GM21360 (cell line): Measurements from ENCODE around the gene ENG.

ENCODE experiments used
- ATAC-seq: cut with Tn5 transposase; IDR thresholded peaks from one replicate; pipeline ENCODE4 v1.9.1; 2021; ENCODE audit warnings: mild to moderate bottlenecking, moderate library complexity; ENCODE audit not compliant: unreplicated experiment

Gene ENG

DNA sequence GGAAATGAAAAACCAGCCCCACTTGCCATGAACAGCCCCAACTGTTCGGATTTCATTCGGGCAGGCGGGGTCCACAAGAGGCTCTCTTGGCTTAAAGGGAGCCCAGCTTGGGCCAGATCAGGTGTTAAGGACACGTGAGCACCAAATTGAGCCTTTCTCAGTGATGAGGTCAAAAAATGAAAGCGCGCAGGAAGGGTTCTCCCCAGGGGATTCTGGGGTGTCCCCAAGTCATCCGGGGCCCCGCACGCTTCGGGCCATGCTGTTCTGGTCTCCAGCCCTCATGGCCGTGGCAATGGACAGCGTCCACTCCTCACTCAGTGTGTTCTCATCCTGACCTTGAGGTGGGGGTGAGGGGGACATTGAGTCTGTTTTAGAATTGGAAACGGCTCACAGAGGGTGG is 12.1 kb upstream of the ENG start:
- no peak for ATAC-seq

DNA sequence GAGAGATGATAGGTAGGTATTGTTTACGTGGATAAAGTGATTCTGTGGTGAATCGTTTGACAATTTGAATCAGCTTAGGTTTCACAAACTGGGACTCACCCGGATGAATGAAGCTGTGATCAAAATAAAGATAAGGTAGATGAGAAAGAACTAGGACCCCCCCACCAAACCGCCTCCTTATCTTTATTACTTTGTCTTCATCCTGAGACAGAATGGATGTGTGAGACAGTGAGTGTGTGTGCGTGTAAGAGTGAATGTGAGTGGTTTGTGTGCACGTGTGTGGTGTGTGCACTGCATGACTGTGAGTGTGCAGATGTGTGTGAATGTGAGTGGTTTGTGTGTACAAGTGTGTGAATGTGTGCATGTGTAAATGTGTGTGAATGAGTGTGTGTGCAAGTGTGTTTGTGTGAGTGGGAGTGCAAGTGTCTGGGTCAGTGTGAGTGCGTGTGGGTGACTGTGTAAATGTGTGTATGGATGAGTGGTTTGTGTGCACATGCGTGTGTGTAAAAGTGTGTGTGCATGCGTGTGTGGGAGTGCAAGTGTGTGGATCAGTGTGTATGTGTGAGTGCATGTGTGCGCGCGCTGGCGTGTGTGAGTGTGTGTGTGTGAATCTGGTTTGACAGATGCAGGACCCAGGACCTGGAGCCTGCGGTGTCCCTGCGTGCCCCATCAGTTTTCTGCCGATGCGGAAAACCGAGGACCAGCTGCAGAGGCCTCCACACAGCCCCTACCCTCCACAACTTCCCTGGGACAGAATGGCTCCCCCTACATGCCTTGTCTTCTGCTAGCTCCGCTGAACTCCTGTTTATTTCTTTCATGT is 11.4 kb upstream of the ENG start:
- ATAC-seq: no peak

DNA sequence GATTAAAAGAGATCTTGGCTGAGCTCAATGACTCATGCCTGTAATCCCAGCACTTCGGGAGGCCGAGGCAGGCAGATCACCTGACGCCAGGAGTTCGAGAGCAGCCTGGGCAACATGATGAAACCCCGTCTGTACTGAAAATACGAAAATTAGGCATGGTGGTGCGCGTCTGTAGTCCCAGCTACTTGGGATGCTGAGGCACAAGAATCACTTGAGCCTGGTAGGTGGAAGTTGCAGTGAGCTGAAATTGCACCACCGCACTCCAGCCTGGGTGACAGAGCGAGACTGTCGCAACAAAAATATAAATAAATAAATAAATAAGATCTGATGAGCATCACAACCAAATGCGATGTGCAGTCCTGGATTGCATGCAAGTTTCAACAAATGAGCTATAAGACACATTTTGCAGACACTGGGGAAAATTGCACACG is 8.7 kb upstream of the ENG start:
- no peak for ATAC-seq

GRCh38 chr9:127862075-127863011 is 7.9 kb upstream of the ENG start:
- no peak for ATAC-seq

GRCh38 chr9:127860779-127861178 is 6.3 kb upstream of the ENG start:
- no peak for ATAC-seq

DNA sequence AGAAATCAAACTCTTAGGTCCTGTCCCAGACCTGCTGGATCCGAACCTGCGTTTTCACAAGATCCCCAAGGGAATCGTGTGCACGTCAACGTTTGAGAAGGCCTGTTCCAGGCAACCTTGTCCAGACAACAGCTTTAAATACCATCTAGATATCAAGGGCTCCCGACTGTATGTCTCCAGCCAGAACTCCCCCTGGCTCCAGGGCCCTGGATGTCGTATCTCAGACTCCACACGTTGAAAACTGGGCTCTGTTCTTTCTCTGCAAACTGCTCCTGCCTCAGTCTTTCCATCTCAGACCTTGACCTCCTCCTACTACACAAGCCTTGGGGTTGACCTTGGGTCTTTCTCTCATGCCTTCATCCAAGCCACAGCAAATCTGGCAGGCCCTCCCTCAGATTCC is 5.8 kb upstream of the ENG start:
- ATAC-seq: no peak

GRCh38 chr9:127858041-127858512 is 3.6 kb upstream of the ENG start:
- no peak for ATAC-seq

GRCh38 chr9:127857278-127857677 is 2.8 kb upstream of the ENG start:
- no peak for ATAC-seq

GRCh38 chr9:127856729-127857116 is 2.3 kb upstream of the ENG start:
- ATAC-seq: no peak

- ATAC-seq: no peak
Measured at GRCh38 chr9:127856094-127856728, 1.8 kb upstream of the ENG start.

DNA sequence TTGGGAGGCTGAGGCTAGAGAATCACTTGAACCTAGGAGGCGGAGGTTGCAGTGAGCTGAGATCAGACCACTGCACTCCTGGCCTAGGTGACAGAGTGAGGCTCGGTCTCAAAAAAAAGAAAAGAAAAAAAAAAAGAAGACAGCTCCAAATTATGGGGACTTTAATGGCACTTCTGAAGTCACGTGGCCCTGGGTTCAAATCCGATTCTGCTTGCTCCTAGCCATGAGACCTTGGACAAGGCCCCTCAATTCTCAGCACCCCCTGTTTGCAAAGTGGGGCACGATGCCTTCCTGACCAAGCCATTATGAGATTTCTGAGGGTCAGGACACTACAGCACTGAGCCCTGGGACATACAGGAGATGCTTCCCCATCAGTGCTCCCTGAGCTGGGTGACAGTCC is 1.1 kb upstream of the ENG start:
- ATAC-seq: no peak

DNA sequence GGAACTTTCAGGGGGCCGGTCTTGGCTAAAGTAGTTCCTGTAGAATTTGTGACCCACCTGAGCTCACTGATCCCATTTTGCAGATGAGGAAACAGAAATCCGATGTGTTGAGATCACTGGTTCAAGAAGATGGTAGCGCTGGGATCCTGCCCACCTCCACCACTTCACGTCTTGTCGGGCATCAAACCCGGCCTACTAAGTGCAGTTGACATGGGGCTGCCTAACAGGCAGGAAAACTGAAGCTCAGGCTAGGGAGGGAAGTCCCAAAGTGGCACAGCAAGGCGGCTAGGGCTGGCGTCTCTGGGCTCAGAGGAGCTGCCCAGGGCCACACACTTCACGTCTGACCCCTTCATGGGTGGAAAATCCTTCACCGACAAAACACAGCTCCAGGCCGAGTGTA is 502 bp upstream of the ENG start:
- ATAC-seq: no peak

GRCh38 chr9:127853312-127854183 is 910 bp downstream of the ENG start:
- no peak for ATAC-seq

DNA sequence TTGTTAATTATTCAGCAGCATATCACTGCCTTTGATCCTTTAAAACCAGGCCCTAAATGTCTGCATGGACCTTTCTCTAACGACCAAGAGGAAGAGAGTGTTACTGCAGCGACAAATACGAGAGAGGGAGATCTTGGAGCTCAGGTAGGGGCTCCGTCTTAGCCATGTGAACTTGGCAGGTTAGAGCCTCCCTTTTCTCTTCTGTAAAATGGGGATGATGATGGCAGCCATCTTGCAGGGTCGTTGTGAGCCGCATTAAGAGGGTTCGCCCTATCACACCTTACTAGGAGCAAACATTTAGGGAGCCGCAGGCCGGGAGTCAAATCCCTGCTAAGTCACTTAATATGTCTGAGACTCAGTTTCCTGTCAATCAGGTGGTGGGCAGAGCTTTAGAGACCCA is 1.6 kb downstream of the ENG start:
- no peak for ATAC-seq

- no peak for ATAC-seq
Measured at GRCh38 chr9:127850286-127850830, 4.1 kb downstream of the ENG start.

GRCh38 chr9:127848756-127849504 is 5.5 kb downstream of the ENG start:
- no peak for ATAC-seq

GRCh38 chr9:127847833-127848755 is 6.4 kb downstream of the ENG start:
- no peak for ATAC-seq

DNA sequence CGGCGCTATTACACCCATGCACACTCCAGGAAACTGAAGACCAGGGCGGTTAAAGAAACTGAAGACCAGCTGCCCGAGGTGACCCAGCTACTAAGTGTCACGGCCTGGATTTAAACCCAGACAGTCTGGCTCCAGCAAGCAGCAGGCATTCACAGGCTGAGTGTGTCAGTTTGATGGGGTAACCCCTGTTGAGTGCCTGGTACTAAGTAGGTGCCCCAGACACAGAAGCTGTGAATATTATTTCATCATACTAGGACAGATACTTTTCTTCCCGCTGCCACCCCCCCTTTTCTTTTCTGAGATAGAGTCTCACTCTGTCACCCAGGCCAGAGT is 7.3 kb downstream of the ENG start:
- no peak for ATAC-seq
